ENCODE data around the gene UGT8. TPM values are rescaled to one million over a fixed set of nuclear protein-coding genes. Genes with fewer than 3 reads are reported as not detected.
"Not testable (repeated sequence)": the region's sequence is repeated elsewhere in the genome, so short reads cannot be mapped to it uniquely, and the experiment has no call there.

UGT8 gene
- polyA plus RNA-seq, 1 of the 3 experiments (the other 2 are of a cell fraction), result not detected

DNA sequence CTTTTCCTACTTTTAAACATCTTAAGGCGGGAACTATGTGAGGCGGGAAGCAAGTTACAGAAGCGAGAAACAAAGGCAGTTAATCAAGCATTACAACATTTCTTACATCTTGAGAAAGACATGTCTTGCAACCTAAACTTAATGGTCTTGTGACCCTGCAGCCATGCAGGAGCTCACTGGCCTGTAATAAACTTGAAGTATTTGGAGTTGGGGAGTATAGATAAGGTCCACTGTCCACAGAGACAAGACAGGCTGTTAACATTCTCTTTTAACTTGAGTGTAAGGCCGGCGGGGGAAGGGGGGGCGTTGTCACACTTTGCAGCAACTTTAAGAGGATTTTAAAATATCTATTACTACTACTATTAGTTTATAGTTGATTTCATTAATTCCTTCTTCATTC, 10.3 kb upstream of the UGT8 start:
- no peak overlapping the region for H3K4me2 ChIP-seq
- WGBS (ENCODE audit: low lambda C conversion rate), result 9% methylated on average over 6 of the region's 6 CpGs
- H3K27ac ChIP-seq (ENCODE audit: low read depth in 2 of 2, low read length in 1 of 2), result no peak overlapping the region
- TF ChIP-seq RAD21 (IDR thresholded peaks at IDR 0.05; ENCODE audit: low read length) (no peak), GABPA (IDR thresholded peaks at IDR 0.05; ENCODE audit: low read depth) (no peak), SIN3A (IDR thresholded peaks at IDR 0.05; ENCODE audit: borderline replicate concordance, low read depth, low read length) (no peak), MEF2A (IDR thresholded peaks at IDR 0.05; ENCODE audit: borderline replicate concordance, low read depth) (no peak), ELF1 (IDR thresholded peaks at IDR 0.05) (no peak)
- TF ChIP-seq, protein P1, sequence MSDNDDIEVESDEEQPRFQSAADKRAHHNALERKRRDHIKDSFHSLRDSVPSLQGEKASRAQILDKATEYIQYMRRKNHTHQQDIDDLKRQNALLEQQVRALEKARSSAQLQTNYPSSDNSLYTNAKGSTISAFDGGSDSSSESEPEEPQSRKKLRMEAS (IDR thresholded peaks at IDR 0.05; ENCODE audit: low read depth), result no peak
- CTCF ChIA-PET, result no interaction called here
- H4K20me1 ChIP-seq (ENCODE audit: insufficient read depth), result no peaks in the 10 kb centered on the region
- no peaks in the 10 kb centered on the region for H3K9me3 ChIP-seq
- no peak overlapping the region for H2AFZ ChIP-seq (ENCODE audit: low read depth)
- H3K4me3 ChIP-seq (ENCODE audit: low read depth in 2 of 2, low read length in 1 of 2), result no peak overlapping the region
- POLR2A ChIA-PET, result no interaction called here
- H3K9me2 ChIP-seq, result no peaks in the 10 kb centered on the region
- H3K4me1 ChIP-seq (ENCODE audit: control insufficient read depth in 1 of 2, insufficient read depth in 2 of 2, low read depth in 1 of 2, low read length in 1 of 2), result no peaks in the 10 kb centered on the region
- H3K79me2 ChIP-seq (ENCODE audit: insufficient read depth), result no peaks in the 10 kb centered on the region
- no peak overlapping the region for H3K9ac ChIP-seq
- no peaks in the 10 kb centered on the region for H3K36me3 ChIP-seq (replicated peaks in 1 of 2; ENCODE audit: control insufficient read depth in 1 of 2, insufficient read depth in 2 of 2, low read length in 1 of 2)
- no peak for DNase-seq
- no peaks in the 10 kb centered on the region for H3F3A ChIP-seq (replicated peaks; ENCODE audit: insufficient read depth)
- peaks cover 12% of the 10 kb centered on the region; the same call in 1 of the 2 replicates for H3K27me3 ChIP-seq (ENCODE audit: insufficient read depth)

DNA sequence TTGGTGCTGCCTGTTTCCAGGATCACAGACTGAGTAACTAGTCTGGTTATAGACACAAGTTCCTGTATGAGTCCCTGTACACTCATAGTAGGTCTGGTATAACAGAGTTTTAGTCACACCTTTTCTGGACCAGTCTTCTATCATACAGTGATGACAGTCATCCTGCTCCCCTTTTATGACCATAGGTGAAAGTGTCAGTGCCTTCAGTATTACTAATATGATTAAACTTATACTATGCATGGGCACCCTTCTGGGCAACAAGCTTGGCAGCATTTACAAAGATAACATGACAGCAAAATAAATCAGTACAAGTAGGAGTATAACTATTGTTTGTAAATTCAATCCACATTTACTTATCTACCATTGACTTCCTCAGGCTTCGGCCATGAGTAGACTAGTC, 8.2 kb upstream of the UGT8 start:
- CTCF ChIA-PET; H3K9ac ChIP-seq; DNase-seq; POLR2A ChIA-PET; H3K9me2 ChIP-seq; H3F3A ChIP-seq (replicated peaks; ENCODE audit: insufficient read depth); H2AFZ ChIP-seq (ENCODE audit: low read depth); H4K20me1 ChIP-seq (ENCODE audit: insufficient read depth); H3K4me3 ChIP-seq (ENCODE audit: low read depth in 2 of 2, low read length in 1 of 2); H3K79me2 ChIP-seq (ENCODE audit: insufficient read depth); H3K36me3 ChIP-seq (replicated peaks in 1 of 2; ENCODE audit: control insufficient read depth in 1 of 2, insufficient read depth in 2 of 2, low read length in 1 of 2); H3K4me2 ChIP-seq; H3K4me1 ChIP-seq (ENCODE audit: control insufficient read depth in 1 of 2, insufficient read depth in 2 of 2, low read depth in 1 of 2, low read length in 1 of 2); H3K9me3 ChIP-seq; H3K27ac ChIP-seq (ENCODE audit: low read depth in 2 of 2, low read length in 1 of 2): not testable (repeated sequence)
- H3K27me3 ChIP-seq (ENCODE audit: insufficient read depth), result peaks cover 32% of the 10 kb centered on the region; the same call in 1 of the 2 replicates
- WGBS (ENCODE audit: low lambda C conversion rate), result 12% methylated on average over 1 of the region's 1 CpG

DNA sequence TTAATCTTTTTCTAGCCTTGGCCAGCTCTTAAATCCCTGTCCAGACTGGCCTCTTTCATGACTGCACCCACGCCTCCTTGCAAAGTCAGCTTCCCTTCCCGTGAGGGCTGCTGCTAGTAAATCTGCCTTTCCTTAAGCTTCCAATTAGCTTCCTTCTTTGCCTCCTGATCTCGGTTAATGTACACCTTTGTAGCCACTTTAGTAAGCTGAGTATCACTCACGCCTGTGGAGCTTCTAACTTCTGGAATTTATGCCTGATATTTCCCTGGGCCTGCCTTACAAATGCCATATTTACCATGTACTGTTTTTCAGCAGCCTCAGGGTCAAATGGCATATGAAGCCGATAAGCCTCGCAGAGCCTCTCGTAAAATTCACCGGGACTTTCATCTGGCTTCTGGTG, 5.1 kb upstream of the UGT8 start:
- Histone ChIP-seq H3K36me3 (replicated peaks in 1 of 2; ENCODE audit: control insufficient read depth in 1 of 2, insufficient read depth in 2 of 2, low read length in 1 of 2) (no peaks in the 10 kb centered on the region), H3K4me1 (ENCODE audit: control insufficient read depth in 1 of 2, insufficient read depth in 2 of 2, low read depth in 1 of 2, low read length in 1 of 2) (peaks cover 0 to 4% of the 10 kb centered on the region in 2 experiments; a peak in 1 of 4 replicates), H3K9me2 (no peaks in the 10 kb centered on the region), H3K27me3 (ENCODE audit: insufficient read depth) (peaks cover 52% of the 10 kb centered on the region), H3K4me3 (ENCODE audit: low read depth in 2 of 2, low read length in 1 of 2) (no peak overlapping the region), H3K4me2 (no peak overlapping the region), H3K9me3 (no peaks in the 10 kb centered on the region), H4K20me1 (ENCODE audit: insufficient read depth) (no peaks in the 10 kb centered on the region), H3F3A (replicated peaks; ENCODE audit: insufficient read depth) (no peaks in the 10 kb centered on the region), H2AFZ (ENCODE audit: low read depth) (no peak overlapping the region), H3K27ac (ENCODE audit: low read depth in 2 of 2, low read length in 1 of 2) (no peak overlapping the region), H3K79me2 (ENCODE audit: insufficient read depth) (no peaks in the 10 kb centered on the region), H3K9ac (no peak overlapping the region)
- WGBS (ENCODE audit: low lambda C conversion rate), result 6% methylated on average over 8 of the region's 8 CpGs
- POLR2A ChIA-PET, result no interaction called here
- DNase-seq, result no peak
- CTCF ChIA-PET, result no interaction called here
- no peak for TF ChIP-seq TEAD4 (IDR thresholded peaks at IDR 0.05; ENCODE audit: borderline replicate concordance, insufficient read depth)
- TF ChIP-seq, protein P2, sequence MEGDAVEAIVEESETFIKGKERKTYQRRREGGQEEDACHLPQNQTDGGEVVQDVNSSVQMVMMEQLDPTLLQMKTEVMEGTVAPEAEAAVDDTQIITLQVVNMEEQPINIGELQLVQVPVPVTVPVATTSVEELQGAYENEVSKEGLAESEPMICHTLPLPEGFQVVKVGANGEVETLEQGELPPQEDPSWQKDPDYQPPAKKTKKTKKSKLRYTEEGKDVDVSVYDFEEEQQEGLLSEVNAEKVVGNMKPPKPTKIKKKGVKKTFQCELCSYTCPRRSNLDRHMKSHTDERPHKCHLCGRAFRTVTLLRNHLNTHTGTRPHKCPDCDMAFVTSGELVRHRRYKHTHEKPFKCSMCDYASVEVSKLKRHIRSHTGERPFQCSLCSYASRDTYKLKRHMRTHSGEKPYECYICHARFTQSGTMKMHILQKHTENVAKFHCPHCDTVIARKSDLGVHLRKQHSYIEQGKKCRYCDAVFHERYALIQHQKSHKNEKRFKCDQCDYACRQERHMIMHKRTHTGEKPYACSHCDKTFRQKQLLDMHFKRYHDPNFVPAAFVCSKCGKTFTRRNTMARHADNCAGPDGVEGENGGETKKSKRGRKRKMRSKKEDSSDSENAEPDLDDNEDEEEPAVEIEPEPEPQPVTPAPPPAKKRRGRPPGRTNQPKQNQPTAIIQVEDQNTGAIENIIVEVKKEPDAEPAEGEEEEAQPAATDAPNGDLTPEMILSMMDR (IDR thresholded peaks at IDR 0.05), result no peak
- no peak for TF ChIP-seq TAF1 (IDR thresholded peaks at IDR 0.05; ENCODE audit: borderline replicate concordance, low read depth, low read length)
- TF ChIP-seq, protein P3, sequence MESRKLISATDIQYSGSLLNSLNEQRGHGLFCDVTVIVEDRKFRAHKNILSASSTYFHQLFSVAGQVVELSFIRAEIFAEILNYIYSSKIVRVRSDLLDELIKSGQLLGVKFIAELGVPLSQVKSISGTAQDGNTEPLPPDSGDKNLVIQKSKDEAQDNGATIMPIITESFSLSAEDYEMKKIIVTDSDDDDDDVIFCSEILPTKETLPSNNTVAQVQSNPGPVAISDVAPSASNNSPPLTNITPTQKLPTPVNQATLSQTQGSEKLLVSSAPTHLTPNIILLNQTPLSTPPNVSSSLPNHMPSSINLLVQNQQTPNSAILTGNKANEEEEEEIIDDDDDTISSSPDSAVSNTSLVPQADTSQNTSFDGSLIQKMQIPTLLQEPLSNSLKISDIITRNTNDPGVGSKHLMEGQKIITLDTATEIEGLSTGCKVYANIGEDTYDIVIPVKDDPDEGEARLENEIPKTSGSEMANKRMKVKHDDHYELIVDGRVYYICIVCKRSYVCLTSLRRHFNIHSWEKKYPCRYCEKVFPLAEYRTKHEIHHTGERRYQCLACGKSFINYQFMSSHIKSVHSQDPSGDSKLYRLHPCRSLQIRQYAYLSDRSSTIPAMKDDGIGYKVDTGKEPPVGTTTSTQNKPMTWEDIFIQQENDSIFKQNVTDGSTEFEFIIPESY (IDR thresholded peaks at IDR 0.05; ENCODE audit: borderline replicate concordance, low read depth), result no peak
- no peak for TF ChIP-seq FOSL2 (IDR thresholded peaks at IDR 0.05; ENCODE audit: borderline replicate concordance, low read depth)
- TF ChIP-seq RFX5 (IDR thresholded peaks at IDR 0.05; ENCODE audit: low read length), result no peak
- no peak for TF ChIP-seq MEF2A (IDR thresholded peaks at IDR 0.05; ENCODE audit: borderline replicate concordance, low read depth)
- no peak for TF ChIP-seq POLR2AphosphoS5 (IDR thresholded peaks at IDR 0.05; ENCODE audit: low read depth, low read length)
- no peak for TF ChIP-seq RCOR1 (IDR thresholded peaks at IDR 0.05; ENCODE audit: low read length)
- TF ChIP-seq NFIC (IDR thresholded peaks at IDR 0.05; ENCODE audit: borderline replicate concordance), result no peak
- TF ChIP-seq GABPA (IDR thresholded peaks at IDR 0.05; ENCODE audit: low read depth), result no peak
- TF ChIP-seq GATA2 (CRISPR knock-in tag; IDR thresholded peaks at IDR 0.05), result no peak
- no peak for TF ChIP-seq SIN3A (IDR thresholded peaks at IDR 0.05; ENCODE audit: borderline replicate concordance, low read depth, low read length)
- TF ChIP-seq MXI1 (IDR thresholded peaks at IDR 0.05; ENCODE audit: low read depth, low read length), result no peak

Measured in SK-N-SH (cell line).